ENCODE results near the gene ESD.

The ESD gene

DNA sequence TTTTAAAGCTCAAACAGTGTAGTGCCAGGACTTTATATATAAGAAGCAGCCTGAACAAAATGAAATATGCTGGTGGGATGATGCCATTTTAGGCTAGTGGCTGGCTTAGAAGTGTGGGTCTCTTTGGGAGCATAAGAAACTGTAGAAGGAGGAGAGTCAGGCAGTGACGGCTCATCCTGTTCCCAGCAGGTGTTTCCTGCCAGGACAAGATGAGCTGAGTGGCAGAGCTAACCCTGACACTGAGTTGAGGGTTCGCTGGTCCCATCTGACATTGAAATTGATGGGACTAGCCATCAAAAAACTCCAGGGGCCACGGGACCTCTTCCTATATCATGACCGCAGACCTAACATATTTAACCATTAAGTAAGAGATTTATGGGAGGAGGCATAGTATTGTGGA, 51.3 kb downstream of the ESD start:
- no peak for DNase-seq (ENCODE audit: low read depth in 2 of 2)

DNA sequence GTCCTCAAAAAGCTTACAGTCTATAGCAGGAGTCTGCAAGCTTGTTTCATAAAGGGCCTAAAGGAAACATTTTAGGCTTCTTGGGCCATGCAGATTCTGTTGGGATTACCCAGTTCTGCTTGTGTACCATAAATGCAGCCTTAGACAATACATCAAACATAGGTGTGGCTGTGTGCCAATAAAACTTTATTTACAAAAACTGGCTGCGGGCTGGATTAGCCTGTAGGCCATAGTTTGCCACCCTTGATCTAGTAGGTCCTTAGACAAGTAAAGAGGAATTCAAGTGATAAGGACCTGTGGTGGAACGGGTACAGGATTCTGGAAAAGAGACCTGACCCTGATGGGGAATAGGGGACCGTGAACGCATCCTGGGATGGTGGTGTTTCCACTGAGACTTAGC, 51.9 kb downstream of the ESD start:
- no peak for DNase-seq (ENCODE audit: low read depth in 2 of 2)

DNA sequence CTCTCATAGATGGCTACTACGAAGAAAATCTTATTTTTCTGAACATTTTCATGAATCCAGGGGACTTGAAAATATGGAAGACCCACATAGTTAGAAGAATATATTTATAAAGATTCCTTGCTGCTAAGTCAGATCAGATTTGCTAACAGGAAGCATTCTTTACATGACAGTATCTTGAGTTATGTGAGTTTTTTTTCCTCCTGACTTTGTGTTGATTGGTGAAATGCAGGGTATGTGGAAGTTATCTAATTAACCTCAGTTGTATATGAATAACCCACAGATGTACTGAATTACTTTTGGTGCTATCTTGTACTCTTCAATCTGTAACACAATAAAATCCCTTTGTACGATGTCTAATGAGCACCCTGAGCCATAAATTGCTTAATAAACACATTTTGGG, 53.8 kb downstream of the ESD start:
- DNase-seq (ENCODE audit: low read depth in 2 of 2) = no peak

DNA sequence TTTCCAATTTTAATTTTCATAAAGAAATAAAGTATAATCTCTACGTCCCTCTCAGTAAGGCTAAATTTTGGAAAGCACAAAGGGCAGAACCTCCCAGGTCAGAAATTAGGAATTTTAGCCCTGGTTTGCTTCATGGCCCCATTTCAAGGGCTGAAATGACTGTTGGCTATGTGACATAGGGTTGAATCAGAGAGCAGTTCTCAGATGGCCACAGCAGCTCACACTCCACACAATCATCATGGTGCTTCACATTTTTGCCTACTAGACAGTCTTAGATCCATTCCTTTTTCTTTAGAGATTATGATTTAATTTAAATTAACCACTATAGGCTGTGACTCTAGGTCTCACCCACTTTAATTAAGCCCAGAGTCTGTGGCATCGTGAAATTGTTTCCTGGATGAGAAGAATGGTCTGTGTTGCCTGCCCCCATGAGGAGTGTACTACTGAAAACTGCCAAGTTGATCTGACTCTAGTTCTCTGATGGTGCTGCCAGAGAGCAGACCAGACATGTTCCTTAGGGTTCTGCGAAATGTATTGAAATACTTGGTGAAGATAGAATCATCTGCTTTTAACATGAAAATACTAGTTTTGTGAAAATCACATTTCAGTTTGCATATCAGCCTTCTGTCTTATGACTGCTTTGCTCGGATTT, 57.4 kb downstream of the ESD start:
- no peak for DNase-seq (ENCODE audit: low read depth in 2 of 2)

DNA sequence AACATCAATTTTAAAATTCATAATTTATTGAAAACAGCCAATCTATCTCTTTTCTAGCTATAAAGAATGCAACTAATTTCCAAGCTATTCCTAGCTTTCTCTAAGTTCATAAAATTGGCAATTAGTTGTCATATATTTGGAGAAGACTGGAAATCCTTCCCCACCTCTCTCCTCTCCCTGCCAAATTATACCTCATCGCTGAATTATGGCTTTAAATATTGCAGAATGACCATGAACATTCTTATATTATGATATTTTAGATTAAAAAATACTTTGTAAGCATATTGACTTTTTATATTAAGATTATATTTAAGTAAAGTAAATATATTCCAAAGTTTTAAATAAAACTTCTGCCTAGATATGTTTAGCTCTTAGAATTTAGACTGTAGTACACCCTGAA, 58.2 kb downstream of the ESD start:
- DNase-seq (ENCODE audit: low read depth in 2 of 2) = no peak

DNA sequence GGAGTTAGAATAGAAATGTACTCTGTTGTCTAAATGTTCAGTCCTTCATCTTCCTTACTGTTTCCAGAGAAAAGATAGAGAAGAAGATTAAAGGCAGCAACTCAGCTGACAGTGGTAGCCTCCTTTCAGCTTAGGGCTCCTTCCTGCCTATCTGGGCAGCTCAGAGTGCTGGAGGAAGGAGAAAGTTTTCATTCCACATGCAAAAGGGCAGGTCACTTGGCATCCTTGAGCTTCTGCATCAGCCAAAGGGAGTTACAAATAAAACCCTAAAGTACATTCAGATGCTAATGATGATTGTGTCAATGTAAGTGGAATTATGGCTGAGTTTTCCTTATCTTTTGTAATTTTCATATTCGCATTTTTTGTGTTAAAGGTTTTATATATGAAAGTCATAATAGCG, 58.9 kb downstream of the ESD start:
- no peak for DNase-seq (ENCODE audit: low read depth in 2 of 2)

DNA sequence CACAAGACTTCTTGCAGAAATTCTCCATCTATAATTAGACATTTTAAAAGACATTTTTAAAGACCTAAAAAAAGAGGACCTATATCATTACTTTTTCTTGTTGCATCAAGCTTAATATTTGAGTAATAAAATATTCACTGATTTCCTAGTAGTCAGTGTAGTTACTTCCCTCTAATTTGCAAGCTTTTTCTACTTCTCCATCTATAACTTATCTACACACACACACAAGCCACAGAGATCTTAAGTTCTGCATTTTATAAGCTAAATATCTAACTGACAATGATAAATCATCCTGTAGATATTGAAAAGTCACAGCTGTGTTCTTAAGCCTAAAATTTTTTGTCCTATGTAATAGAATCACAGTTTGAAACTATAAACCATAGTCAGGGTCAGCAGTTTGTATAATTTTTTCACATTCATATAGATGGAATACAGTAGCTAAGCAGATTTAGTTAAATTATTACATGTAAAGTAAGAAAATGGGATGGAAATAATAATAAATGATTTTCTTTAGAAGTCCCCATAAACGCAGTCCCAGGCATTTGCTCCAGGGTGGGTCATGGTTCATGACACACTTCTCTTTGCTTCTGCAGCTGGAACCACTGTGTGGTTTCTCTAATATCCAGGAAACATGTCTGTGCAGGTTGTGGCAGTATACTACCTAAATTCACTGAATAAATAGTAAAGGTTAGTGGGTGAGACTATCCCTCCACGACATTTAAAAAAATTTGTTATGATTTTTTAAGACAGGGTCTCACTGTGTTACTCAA, 60.2 kb downstream of the ESD start:
- no peak for DNase-seq (ENCODE audit: low read depth in 2 of 2)

DNA sequence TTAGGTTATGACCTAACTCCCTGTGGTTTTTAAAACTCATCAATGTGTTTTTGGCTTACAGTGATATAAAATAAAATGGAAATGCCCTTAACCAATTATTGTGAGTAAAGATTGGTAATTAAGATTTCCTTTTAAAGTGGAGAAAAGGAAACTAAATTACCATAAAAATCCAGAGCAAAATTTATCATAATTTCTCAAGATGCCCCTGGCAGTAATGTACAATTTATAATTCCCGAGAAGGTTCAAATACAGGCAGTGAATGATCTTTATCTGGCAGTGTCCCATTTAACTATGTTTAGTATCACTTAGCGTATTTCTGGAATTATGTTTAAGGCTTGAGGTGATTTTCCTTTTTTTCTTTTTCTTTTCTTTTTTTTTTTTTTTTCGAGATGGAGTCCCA, 61.5 kb downstream of the ESD start:
- no peak for DNase-seq (ENCODE audit: low read depth in 2 of 2)

DNA sequence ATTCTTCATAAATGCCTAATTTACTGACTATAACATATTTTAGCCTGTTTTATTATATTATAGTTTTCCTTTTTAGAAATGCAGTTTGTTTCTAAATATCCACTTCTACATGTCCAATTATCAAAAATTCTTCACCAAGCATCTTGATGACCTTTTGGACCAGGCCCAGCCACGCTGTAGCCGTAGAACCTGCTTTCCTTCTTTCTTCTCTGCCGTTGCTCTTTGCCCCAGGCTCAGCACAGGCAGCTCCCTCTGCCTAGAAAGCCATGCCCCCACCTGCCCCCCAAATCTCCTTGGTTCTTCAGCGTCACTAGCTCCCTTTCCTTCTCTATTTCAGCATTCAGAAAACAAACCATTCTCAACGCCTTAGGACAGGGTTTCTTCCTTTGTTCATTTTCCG, 65.4 kb downstream of the ESD start:
- no peak for DNase-seq (ENCODE audit: low read depth in 2 of 2)

DNA sequence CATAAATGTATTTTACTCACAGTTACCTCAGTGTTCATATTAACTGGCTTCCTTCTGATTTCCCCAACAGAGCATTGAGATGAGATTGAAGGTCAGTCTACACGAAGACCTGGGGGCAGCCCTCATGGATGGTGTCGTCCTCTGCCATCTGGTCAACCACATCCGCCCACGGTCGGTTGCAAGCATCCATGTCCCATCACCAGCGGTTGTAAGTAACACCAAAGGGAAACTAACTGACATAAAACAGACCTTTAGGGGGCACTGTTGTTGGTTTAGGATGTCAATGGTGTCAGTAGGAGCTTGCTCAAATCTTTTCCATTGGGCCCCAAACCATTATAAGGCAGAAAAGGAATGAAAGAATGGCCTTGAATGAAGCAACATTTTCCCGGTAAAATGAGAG, 68.2 kb downstream of the ESD start:
- no peak for DNase-seq (ENCODE audit: low read depth in 2 of 2)

DNA sequence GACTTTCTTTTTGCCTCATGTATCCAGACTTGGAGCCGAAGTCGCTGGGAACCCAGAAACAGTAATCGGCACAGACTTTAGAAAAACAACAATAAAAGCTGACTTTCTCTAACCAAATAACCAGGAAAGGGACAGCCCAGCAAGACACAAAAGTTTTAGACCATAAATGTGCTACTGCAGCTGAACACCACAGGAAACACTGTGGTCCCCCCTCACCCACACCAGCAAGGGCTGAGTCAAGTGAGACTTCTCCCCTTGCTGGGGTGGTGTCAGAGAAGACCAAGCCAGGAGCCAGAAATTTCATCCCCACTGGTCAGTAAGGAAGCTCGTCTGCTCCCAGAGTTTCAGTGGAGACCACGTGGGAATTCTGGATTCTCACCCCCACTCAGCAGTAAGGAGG, 70.6 kb downstream of the ESD start:
- DNase-seq (ENCODE audit: low read depth in 2 of 2) = no peak

All from activated CD4-positive, alpha-beta T cell treated with anti-CD3 and anti-CD28 coated beads for 24 hours (primary cell).